HepG2 (cell line): ENCODE results near the gene RSPH9. TPM values are rescaled to one million over a fixed set of nuclear protein-coding genes. Genes with fewer than 3 reads are reported as not detected.
A peak's percentile ranks its signal among the peaks of the same experiment; 100 is the strongest.

Experiments used
- BCL3 ChIP-seq: sonication (generic); formaldehyde crosslinking; IDR thresholded peaks from 2 replicates; pipeline ENCODE4 v1.5.1; 2020; ENCODE audit warnings: mild to moderate bottlenecking, missing genetic modification reagents, moderate library complexity
- EED ChIP-seq: sonication (generic); formaldehyde crosslinking; IDR thresholded peaks from 2 replicates; pipeline ENCODE4 v1.5.0; 2020; ENCODE audit warnings: mild to moderate bottlenecking, missing genetic modification reagents
- GMEB2 ChIP-seq: IDR thresholded peaks from 2 replicates; pipeline ENCODE4 v1.6.1; 2016; ENCODE audit warnings: missing biosample characterization, missing genetic modification reagents, low read depth
- PITX1 ChIP-seq: sonication (generic); formaldehyde crosslinking; IDR thresholded peaks from 2 replicates; pipeline ENCODE4 v1.5.1; 2020; ENCODE audit warnings: mild to moderate bottlenecking, missing genetic modification reagents
- SETDB1 ChIP-seq: sonication (generic); formaldehyde crosslinking; IDR thresholded peaks from 2 replicates; pipeline ENCODE4 v1.5.1; 2020; ENCODE audit warnings: missing genetic modification reagents, mild to moderate bottlenecking, borderline replicate concordance
- TIGD3 ChIP-seq: sonication (generic); formaldehyde crosslinking; IDR thresholded peaks from 2 replicates; pipeline ENCODE4 v1.5.1; 2020; ENCODE audit warnings: mild to moderate bottlenecking, missing genetic modification reagents, borderline replicate concordance
- USF2 ChIP-seq, 2 experiments: sonication (generic) in 1 of 2; formaldehyde crosslinking in 1 of 2; IDR thresholded peaks; 2 replicates each; pipeline versions ENCODE4 v1.5.1 to v1.6.1; 2011 to 2020; ENCODE audit warnings: borderline replicate concordance in 1 of 2, low read depth in 1 of 2, low read length in 1 of 2, mild to moderate bottlenecking in 1 of 2, missing genetic modification reagents in 1 of 2, moderate library complexity in 1 of 2
- ZBTB10 ChIP-seq: sonication (generic); formaldehyde crosslinking; IDR thresholded peaks from 2 replicates; pipeline ENCODE4 v1.4.0; 2020; ENCODE audit warnings: missing genetic modification reagents, borderline replicate concordance
- ZSCAN20 ChIP-seq: sonication (generic); formaldehyde crosslinking; IDR thresholded peaks from 2 replicates; pipeline ENCODE4 v1.4.0; 2020; ENCODE audit warnings: missing genetic modification reagents, mild to moderate bottlenecking, borderline replicate concordance
- ZSCAN22 ChIP-seq: sonication (generic); formaldehyde crosslinking; IDR thresholded peaks from 2 replicates; pipeline ENCODE4 v1.4.0; 2020; ENCODE audit warnings: mild to moderate bottlenecking, missing genetic modification reagents
- polyA plus RNA-seq, 8 experiments: library from polyadenylated mRNA; depleted of rRNA in 3 of 8; stranded (reverse) in 7 of 8; unstranded in 1 of 8; fragments of >200 nt; fragmentation: Illumina TruSeq in 4 of 8; extraction: Trizol in 4 of 8; gene quantifications; 2 replicates each; pipeline versions ENCODE4 v1.2.1 to v1.2.3, GENCODE V29; 2011 to 2016; ENCODE audit warnings: low read depth in 4 of 8, missing spikeins in 1 of 8, mixed read lengths in 1 of 8; ENCODE audit not compliant: insufficient read depth in 1 of 8
- total RNA-seq, 5 experiments: library from RNA; depleted of rRNA; stranded (reverse); fragments of >200 nt; fragmentation: Illumina TruSeq; extraction: Trizol; gene quantifications; 2 replicates each; pipeline ENCODE4 v1.2.3, GENCODE V29; 2016; ENCODE audit warnings: low read depth in 1 of 5
- TF ChIP-seq, protein P1 (sequence below): sonication (generic); formaldehyde crosslinking; IDR thresholded peaks from 2 replicates; pipeline ENCODE4 v1.5.1; 2020; ENCODE audit warnings: mild to moderate bottlenecking, moderate library complexity, missing genetic modification reagents
- TF ChIP-seq, protein P2 (sequence below): sonication (generic); formaldehyde crosslinking; IDR thresholded peaks from 2 replicates; pipeline ENCODE4 v1.5.0; 2020; ENCODE audit warnings: mild to moderate bottlenecking, missing genetic modification reagents, borderline replicate concordance

Gene RSPH9
- total and polyA plus RNA-seq, 2 of the 13 experiments (the other 11 are each of a cell fraction or from before 2014, with no cell fraction given), result 0.04 TPM; not detected in 1

DNA sequence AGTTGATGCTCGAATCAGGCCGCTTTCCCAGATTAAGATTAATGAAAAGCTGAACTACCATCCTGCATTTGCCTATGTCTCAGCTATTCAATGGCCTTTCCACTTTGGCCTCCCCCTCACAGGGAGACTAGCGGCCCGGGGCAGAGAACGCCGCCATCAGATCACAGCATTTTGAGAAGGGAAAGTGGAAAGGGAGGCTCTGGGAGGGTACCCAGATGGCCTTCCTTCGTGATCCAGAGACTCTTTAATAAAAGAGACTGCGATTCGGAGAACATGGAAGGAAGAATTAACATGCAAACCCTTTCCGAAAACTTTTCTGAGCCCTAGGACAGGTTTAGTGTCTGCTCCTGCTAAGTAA, 42.2 kb downstream of the RSPH9 start (continued):
- TF ChIP-seq ZBTB10 (CRISPR knock-in tag) (0 out of 2 replicates have a peak, but pooled peaks have one; percentile 27), USF2 (IDR thresholded peaks at IDR 0.05; ENCODE audit: low read depth, low read length) (no peak), USF2 (CRISPR knock-in tag; IDR thresholded peaks at IDR 0.05; ENCODE audit: borderline replicate concordance) (0 out of 2 replicates have a peak, but pooled peaks have one; percentile 38), ZSCAN22 (CRISPR knock-in tag) (peak; percentile 73; the same call in 1 of the 2 replicates), ZSCAN20 (CRISPR knock-in tag) (no peak), PITX1 (CRISPR knock-in tag) (0 out of 2 replicates have a peak, but pooled peaks have one; percentile 11), SETDB1 (no peak), TIGD3 (CRISPR knock-in tag) (no peak), EED (CRISPR knock-in tag) (no peak), BCL3 (CRISPR knock-in tag) (no peak), GMEB2 (CRISPR knock-in tag) (no peak)
- TF ChIP-seq, protein P1, sequence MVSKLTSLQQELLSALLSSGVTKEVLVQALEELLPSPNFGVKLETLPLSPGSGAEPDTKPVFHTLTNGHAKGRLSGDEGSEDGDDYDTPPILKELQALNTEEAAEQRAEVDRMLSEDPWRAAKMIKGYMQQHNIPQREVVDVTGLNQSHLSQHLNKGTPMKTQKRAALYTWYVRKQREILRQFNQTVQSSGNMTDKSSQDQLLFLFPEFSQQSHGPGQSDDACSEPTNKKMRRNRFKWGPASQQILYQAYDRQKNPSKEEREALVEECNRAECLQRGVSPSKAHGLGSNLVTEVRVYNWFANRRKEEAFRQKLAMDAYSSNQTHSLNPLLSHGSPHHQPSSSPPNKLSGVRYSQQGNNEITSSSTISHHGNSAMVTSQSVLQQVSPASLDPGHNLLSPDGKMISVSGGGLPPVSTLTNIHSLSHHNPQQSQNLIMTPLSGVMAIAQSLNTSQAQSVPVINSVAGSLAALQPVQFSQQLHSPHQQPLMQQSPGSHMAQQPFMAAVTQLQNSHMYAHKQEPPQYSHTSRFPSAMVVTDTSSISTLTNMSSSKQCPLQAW, result peak; percentile 4; the same call in 1 of the 2 replicates
- TF ChIP-seq, protein P2, sequence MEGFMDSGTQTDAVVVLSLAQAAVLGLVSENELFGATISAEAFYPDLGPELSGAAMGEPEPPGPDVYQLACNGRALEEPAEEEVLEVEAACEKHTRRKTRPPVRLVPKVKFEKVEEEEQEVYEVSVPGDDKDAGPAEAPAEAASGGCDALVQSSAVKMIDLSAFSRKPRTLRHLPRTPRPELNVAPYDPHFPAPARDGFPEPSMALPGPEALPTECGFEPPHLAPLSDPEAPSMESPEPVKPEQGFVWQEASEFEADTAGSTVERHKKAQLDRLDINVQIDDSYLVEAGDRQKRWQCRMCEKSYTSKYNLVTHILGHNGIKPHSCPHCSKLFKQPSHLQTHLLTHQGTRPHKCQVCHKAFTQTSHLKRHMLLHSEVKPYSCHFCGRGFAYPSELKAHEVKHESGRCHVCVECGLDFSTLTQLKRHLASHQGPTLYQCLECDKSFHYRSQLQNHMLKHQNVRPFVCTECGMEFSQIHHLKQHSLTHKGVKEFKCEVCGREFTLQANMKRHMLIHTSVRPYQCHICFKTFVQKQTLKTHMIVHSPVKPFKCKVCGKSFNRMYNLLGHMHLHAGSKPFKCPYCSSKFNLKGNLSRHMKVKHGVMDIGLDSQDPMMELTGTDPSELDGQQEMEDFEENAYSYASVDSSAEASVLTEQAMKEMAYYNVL, result no peak
